Testis (tissue), 3 donors: ENCODE results near the gene EXPH5. TPM values are rescaled to one million over a fixed set of nuclear protein-coding genes. Genes with fewer than 3 reads are reported as not detected.
A peak's percentile ranks its signal among the peaks of the same experiment; 100 is the strongest.

Experiments used
- DNase-seq: peaks from one replicate; pipeline ENCODE4 v3.0.0-alpha.2; 2019
- H3K27ac ChIP-seq, 2 donors: fragments of 200-600 bp; sonication (generic); one replicate each; pipeline ENCODE4 v1.5.1; 2019
- H3K27me3 ChIP-seq: fragments of 200-600 bp; sonication (generic); one replicate; pipeline ENCODE4 v1.5.1; 2019
- H3K36me3 ChIP-seq: fragments of 200-600 bp; sonication (generic); one replicate; pipeline ENCODE4 v1.5.1; 2017; ENCODE audit warnings: low read depth; ENCODE audit errors: missing control alignments
- H3K4me1 ChIP-seq: fragments of 200-600 bp; sonication (generic); one replicate; pipeline ENCODE4 v1.5.1; 2019
- H3K4me3 ChIP-seq, 2 donors: fragments of 200-600 bp; sonication (generic); one replicate each; pipeline ENCODE4 v1.5.1; 2017 to 2019
- H3K9me3 ChIP-seq: fragments of 200-600 bp; sonication (generic); one replicate; pipeline ENCODE4 v1.5.1; 2017
- CTCF ChIP-seq, 3 experiments: fragments of 450-650 bp in 2 of 3; fragments of 200-600 bp in 1 of 3; sonication (generic) in 1 of 3; IDR thresholded peaks; one replicate each; pipeline ENCODE4 v1.5.1; 2016 to 2019; ENCODE audit warnings: antibody characterized with exemption in 3 of 3, mild to moderate bottlenecking in 2 of 3, moderate library complexity in 1 of 3
- POLR2A ChIP-seq: fragments of 450-650 bp; IDR thresholded peaks from one replicate; pipeline ENCODE4 v1.6.1; 2017; ENCODE audit warnings: antibody characterized with exemption, mild to moderate bottlenecking, moderate library complexity
- WGBS, 2 donors: methylation state at CpG; one replicate each; pipeline ENCODE4 v1.1.5; 2018; 5-methylcytosine and 5-hydroxymethylcytosine counted together
- intact Hi-C: fragments of 100-400 bp; cut with DNase I; formaldehyde crosslinking; loops from one replicate; pipeline ENCODE4 v1.15.1; 2023; ENCODE audit warnings: low total_unique reads
- polyA plus RNA-seq: library from polyadenylated mRNA; stranded (reverse); fragments of 350-450 nt; fragmentation: Illumina TruSeq; extraction: RNeasy Lipid Tissue Mini Kit (QIAGEN cat#74804); gene quantifications from one replicate; pipeline ENCODE4 v1.2.3, GENCODE V29; 2014; ENCODE audit warnings: low read depth, low replicate concordance; ENCODE audit not compliant: insufficient read depth
- total RNA-seq, 2 donors: library from RNA; depleted of rRNA; stranded (reverse); fragments of >200 nt; gene quantifications; one replicate each; pipeline ENCODE4 v1.2.3, GENCODE V29; 2016

Gene EXPH5
- total and polyA plus RNA-seq, 3 donors from 2014 or later, result 0.62 to 1.3 (median 0.71) TPM

- intact Hi-C loops, result no loop called here
- H3K27me3 ChIP-seq, result no peaks in the 10 kb centered on the region
- no peak for TF ChIP-seq CTCF (IDR thresholded peaks at IDR 0.05)
- TF ChIP-seq POLR2A, result no peak
- 36 to 40% methylated on average over 1 of the region's 1 CpG for WGBS, 2 donors
- no peaks in the 10 kb centered on the region for H3K9me3 ChIP-seq
- H3K36me3 ChIP-seq, result no peaks in the 10 kb centered on the region
- no peaks in the 10 kb centered on the region for H3K4me1 ChIP-seq
- no peak overlapping the region for H3K4me3 ChIP-seq
- DNase-seq, result no peak
- H3K27ac ChIP-seq, result no peak overlapping the region
These were observed 125.1 kb downstream of the EXPH5 start for GRCh38 chr11:108468478-108468864.

GRCh38 chr11:108467091-108467823 is 126.3 kb downstream of the EXPH5 start, which contains the start of gene C11orf65:
Gene C11orf65, minus strand, starts transcription at chr11:108467529. Its CDS starts 5,970 bp downstream, at chr11:108461559.
- no peaks in the 10 kb centered on the region for H3K27me3 ChIP-seq
- peak within 1 kb of the TSS; percentile 81 to 85 for H3K4me3 ChIP-seq
- H3K4me1 ChIP-seq, result no peaks in the 10 kb centered on the region
- WGBS, 2 donors, result 0% methylated on average over 24 to 35 of the region's 35 CpGs
- peak; percentile 86 for TF ChIP-seq POLR2A
- no peak for TF ChIP-seq CTCF (IDR thresholded peaks at IDR 0.05)
- intact Hi-C loops, result no loop called here
- peak within 1 kb of the TSS; percentile 97 to 98 for H3K27ac ChIP-seq
- H3K9me3 ChIP-seq, result no peaks in the 10 kb centered on the region
- peak; percentile 99 for DNase-seq
- H3K36me3 ChIP-seq, result no peaks in the 10 kb centered on the region

- TF ChIP-seq CTCF (IDR thresholded peaks at IDR 0.05), result no peak
- TF ChIP-seq POLR2A, result no peak
- H3K4me1 ChIP-seq, result no peaks in the 10 kb centered on the region
- H3K27ac ChIP-seq, result peak overlapping the region; percentile 97 to 98
- 35 to 36% methylated on average over 7 of the region's 7 CpGs for WGBS, 2 donors
- H3K27me3 ChIP-seq, result no peaks in the 10 kb centered on the region
- no peaks in the 10 kb centered on the region for H3K36me3 ChIP-seq
- H3K9me3 ChIP-seq, result no peaks in the 10 kb centered on the region
- DNase-seq, result no peak
- peak overlapping the region; percentile 81 to 85 for H3K4me3 ChIP-seq
- intact Hi-C loops, result no loop called here
These were observed 127.2 kb downstream of the EXPH5 start for GRCh38 chr11:108466405-108466804.

Other genes with a start within 250 kb of the EXPH5 start
- 10 to 100 TPM; 22.1 to 48.9 TPM for gene C11orf65, start 126.2 kb downstream of the EXPH5 start, total RNA-seq
- 69.7 TPM for gene C11orf65, start 126.2 kb downstream of the EXPH5 start, polyA plus RNA-seq
- gene POGLUT3, start 95.4 kb downstream of the EXPH5 start, total RNA-seq, result 10 to 100 TPM in 1 of 2 donors, 1 to 10 TPM in 1; 6.5 to 10.5 TPM
- 10.7 TPM for gene POGLUT3, start 95.4 kb downstream of the EXPH5 start, polyA plus RNA-seq
- 10 to 100 TPM; 59.2 to 64.4 TPM for gene DDX10, start 71.3 kb upstream of the EXPH5 start, total RNA-seq
- 25.7 TPM for gene DDX10, start 71.3 kb upstream of the EXPH5 start, polyA plus RNA-seq